AG20443 (cell line): ENCODE measurements around the gene TXNRD1.
A peak's percentile ranks its signal among the peaks of the same experiment; 100 is the strongest.
"Not testable (repeated sequence)": the region's sequence is repeated elsewhere in the genome, so short reads cannot be mapped to it uniquely, and the experiment has no call there.

Experiments used
- DNase-seq: peaks from one replicate; pipeline ENCODE4 v3.0.0; 2012; ENCODE audit warnings: low spot score, mixed read lengths

The TXNRD1 gene

DNA sequence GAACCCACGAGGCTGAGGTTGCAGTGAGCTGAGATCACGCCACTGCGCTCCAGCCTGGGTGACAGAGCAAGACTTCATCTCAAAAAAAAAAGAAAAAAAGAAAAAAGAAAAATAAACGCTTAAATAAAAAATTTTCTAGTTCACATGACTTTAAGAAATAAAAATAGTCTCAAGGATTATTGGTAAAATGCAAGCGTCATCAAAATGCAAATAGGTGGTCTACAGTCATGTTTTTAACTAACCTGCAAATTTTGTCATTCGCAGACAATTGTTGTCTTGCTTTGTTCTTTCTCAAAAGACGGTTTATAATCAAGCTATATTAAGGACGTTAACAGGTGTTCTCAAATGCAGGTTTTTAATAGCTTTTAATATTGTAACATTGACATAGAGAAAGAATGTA, 22.4 kb downstream of the TXNRD1 start:
- DNase-seq = no peak

DNA sequence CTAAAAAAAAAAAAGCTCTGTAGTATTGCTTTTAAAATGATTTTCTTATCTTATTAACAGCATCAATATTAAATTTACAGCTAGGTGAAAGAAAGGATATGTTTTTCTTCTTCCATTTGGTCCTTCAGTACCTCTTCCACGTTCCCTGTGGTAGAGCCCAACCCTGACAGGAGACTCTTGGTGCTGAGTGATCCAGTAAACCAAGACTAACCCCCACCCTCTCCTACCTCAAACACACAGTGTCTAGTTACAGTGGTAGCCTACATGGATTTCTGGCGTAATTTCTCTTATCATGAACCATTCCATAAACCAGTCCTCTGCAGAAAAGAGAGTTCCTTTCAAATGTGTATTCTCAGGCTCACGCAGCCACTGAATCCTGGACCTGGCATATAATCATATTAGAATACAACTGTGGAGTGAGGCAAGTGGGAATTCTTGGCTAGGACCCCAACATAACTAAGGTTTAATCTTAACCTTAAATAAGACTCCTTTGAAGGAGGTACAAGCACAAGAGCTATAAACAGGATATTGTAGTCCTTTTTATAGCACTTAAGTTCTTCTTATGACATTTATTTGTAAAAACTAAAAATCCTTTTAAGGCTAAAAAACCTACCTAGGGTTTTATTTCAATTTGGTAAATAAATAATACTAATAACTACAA, 27.1 kb downstream of the TXNRD1 start:
- no peak for DNase-seq

DNA sequence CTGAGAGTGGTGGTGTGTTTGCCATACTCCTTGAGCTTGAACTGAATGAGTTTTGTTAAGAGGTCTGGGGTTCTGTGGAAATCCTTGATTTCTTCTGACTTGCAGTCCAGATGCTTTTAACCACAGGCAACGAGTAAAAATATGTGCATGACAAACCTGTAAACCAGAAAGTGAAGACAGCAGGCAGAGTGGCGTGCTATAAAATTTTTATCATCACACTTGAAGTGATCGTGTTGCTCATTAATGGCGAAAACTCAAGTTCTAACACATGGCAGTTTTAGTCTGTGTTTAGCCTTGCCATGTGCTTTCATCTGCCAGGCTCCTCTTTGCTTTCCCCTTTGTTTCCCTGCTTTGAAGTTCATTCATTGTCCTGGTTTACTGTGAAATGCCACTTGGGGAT, 28.0 kb downstream of the TXNRD1 start:
- peak; percentile 40 for DNase-seq

DNA sequence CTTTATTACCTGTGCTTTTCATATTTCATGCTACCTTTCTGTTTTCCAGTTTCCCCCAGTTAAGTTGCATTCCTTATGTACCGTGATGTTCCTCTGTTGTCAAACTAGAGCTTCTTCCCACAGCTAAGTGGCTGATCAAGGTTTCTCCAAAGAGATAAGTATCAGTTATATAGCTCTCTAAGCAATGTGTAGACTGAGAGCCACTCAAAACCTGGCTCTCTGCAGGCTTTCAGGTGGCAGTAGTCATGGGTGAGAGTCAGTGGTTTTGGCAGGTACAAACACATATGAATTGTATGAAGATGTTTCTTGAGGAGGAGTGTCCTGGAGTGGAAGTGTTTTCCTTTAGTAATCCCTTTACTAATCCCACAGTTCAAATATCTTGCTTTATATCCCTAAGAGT, 28.4 kb downstream of the TXNRD1 start:
- DNase-seq = no peak

DNA sequence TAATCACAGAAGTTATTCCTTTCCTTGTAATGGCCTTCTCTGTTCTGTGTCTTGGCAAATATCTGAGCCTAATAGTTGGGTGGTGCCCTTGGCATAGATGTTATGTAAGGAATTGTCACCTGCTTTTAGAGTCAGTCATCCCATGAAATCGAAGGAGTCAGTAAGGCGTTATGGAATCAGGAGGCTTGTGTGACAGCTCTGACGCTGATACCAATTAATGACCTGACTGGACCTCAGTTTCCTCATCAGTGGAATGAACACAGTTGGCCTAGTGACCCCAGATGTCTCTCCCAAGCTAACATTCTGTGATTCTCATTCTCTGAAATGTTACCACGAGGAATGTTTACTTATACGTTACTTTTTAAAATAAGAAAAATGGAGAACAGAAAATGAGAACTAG, 32.1 kb downstream of the TXNRD1 start:
- DNase-seq = no peak

DNA sequence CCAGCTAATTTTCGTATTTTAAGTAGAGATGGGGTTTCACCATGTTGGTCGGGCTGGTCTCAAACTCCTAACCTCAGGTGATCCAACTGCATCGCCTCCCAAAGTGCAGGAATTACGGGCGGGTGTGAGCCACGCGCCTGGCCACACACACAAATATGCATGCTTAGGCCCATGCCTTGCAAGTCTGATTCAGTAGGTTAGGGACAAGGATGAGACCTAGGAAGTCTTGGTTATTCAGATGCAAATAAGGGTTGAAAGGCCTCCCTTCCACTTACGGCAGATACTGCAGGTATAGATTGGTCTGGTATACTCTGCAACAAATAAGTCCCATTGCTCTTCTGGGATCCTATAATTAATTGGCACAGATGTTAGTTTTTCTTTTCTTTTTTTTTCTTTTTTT, 32.9 kb downstream of the TXNRD1 start:
- DNase-seq = no peak

DNA sequence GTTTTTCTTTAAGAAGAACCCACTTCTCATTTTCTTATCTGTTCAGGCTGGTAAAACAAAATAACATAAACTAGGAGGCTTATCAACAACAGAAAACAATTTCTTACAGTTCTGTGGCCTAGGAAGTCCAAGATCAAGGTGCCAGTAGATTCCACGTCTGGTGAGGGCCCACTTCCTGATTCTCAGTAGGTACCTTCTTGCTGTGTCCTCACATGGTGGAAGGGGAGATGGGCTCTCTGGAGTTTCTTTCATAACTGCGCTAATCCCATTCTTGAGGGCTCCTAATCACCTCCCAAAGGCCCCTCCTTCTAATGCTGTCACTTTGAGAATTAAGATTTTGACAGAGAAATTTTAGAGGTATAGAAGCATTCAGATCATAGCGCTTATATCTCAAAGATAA, 33.4 kb downstream of the TXNRD1 start:
- no peak for DNase-seq

DNA sequence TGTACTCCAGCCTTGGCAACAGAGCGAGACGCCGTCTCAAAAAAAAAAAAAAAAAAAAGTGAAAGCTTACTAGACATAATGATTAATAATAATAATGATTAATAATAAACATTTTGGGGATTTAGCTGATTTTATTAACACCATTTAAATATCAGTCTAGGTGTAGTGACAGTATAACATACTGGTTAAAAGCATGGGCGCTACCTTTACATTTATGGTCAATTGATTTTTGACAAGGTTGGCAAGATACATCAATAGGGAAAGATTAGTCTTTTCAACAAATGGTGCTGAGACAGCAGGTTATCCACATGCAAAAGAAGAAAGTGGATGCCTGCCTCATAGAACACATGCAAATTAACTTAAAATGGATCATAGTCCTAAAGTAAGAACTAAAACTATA, 34.3 kb downstream of the TXNRD1 start:
- no peak for DNase-seq

DNA sequence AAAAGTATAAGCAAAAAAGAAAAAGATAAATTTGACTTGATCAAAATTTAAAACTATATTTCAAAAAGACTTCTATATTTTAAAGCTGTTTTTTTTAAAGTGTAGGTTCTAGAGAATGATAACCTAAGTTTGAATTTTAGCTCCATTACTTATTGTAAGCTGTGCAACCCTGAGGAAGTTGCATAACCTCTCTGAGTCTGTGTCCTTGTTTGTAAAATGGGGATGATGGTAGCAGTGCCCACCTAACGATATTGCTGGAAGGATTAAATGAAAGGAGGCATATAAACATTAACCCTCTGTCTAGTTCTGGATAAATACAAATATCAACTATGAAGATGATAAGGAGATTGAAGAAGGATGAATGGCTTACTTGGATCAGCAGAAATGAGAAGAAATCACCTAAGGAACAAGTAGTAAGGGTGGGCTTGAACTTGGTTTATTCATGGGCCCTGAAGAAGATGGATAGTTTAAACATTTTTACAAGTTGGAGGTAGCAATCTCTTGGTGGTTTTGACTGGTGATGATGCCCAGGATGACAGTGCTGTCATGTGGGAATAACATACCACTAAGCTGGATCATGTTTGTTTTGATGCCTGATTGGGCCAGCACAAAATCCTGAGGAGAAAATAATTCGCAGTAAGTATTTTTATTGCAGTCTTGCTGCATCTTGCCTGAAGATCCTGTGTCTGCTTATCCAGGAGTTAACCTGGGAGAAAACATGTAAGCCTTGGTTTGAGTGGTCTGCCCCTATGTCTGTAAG, 35.0 kb downstream of the TXNRD1 start:
- DNase-seq = peak; percentile 19

DNA sequence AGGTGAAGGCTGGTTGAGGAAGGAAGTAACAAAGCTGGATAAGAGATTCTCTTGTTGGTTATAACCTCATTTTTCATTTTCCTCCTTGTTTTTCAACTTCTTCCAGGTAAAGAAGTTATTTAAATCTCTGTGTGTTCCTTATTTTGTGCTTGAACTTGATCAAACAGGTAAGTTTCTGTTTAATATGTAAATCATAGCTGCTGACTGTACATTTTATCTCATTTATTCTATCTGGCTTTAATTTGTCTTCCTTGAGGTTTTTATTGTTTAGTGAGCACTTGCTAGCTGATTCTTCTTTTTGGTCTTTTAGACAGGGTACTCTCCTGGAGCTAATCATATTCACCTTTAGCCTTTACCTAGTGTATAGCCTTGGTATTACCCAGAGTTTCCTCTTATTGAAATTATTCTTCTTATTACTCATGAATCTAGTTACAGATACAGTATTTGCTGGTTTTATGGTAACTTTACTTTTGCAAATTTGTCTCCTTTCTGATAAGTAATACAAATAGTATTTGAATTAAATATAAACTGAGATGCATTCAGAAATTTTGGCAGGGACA, 42.4 kb downstream of the TXNRD1 start:
- no peak for DNase-seq

DNA sequence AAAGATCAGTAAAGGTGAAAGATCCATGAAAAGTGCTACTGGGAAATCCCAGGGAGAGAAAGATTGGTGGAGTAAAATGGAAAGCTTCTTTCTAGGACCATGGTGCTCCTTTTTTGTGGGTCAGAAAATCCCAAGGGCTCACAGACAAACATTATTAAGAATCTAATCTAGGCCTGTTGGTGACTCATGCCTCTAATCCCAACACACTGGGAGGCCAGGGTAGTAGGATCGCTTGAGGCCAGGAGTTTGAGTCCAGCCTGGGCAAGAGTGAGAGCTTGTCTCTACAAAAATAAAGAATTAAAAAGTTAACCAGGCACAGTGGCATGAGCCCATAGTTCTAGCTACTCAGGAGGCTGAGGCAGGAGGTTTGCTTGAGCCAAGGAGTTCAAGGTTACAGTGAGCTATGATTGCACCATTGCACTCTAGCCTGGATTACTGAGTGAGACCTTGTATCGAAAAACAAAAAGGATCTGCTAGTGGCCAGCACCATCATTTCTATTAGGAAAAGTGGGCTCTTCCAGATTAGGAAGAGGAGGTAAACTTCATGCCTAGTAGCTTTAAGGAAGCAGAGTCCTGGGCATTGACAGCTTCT, 43.0 kb downstream of the TXNRD1 start:
- no peak for DNase-seq

DNA sequence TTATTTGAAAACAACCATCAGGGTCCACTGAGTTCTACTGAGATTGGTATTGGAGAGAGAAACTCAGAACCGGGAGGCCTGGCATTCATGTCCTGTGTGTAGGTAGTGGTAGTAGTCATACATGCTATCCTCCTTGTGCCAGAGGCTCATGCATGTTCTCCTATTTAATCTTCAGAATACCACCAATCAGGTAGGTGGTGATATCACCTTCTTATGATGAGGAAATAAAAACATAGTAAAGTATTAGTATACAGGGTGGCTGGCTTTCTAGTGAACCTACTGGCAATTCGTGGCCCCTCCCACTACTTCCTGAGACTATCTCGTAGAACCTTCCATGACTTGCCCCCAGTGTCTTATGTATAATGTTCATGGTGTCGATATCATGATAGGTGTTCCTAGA, 47.4 kb downstream of the TXNRD1 start:
- DNase-seq = no peak

DNA sequence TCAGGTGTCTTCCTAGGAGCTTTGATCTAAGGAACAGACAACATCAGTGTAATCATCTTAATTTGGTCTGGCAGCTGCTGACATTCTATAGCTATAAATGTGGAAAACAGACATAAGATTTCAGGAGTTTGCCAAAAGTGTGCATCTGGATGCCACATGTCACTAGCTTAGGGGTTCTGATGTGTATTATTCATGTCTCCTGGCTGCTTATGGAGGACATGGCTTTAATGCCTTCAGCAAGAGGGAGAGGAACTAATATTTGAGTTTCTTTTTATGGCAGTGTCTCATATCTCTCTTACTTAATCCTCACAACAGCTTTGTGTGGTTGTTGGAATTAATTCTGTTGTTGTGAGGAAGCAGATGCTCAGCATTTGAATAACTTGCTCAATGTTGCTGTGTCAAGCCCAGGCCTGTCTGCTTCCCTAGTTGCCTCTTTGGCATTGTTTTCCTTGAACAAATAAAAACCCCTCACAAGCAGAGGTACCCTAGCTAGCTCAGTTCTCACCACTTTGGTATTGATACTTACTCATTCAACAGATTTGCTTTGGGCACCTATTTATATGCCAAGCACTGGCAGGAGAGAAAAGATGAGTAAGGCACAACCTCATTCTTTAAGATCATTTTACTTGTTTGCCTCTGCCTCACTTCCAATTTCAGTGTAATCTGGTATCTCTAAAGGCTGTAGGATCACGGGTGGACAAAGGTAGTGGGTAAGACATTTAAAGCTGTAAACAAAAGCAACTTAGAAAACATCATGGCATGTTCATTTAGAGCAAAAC, 48.2 kb downstream of the TXNRD1 start:
- peak; percentile 45 for DNase-seq

DNA sequence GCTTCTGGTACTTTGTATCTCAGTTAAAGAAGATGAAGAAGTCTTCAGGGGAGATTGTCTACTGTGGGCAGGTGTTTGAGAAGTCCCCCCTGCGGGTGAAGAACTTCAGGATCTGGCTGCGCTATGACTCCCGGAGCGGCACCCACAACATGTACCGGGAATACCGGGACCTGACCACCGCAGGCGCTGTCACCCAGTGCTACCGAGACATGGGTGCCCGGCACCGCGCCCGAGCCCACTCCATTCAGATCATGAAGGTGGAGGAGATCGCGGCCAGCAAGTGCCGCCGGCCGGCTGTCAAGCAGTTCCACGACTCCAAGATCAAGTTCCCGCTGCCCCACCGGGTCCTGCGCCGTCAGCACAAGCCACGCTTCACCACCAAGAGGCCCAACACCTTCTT, 49.9 kb downstream of the TXNRD1 start:
- DNase-seq = not testable (repeated sequence)

DNA sequence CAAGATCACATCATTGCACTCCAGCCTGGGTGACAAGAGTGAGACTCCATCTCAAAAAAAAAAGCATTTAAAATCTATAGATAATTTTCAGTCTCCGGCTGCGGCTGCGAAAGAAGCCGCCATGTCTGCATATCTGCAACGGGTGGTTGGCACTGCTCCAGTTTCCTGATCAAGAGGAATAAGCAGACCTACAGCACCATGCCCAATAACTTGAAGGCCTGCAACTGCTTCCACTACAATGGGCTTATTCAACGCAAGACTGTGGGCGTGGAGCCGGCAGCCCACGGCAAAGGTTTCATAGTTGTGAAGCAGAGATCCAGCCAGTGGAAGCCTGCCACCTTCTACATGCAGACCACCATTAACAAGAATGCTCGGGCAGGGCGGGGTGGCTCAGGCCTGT, 57.4 kb downstream of the TXNRD1 start:
- DNase-seq = no peak

DNA sequence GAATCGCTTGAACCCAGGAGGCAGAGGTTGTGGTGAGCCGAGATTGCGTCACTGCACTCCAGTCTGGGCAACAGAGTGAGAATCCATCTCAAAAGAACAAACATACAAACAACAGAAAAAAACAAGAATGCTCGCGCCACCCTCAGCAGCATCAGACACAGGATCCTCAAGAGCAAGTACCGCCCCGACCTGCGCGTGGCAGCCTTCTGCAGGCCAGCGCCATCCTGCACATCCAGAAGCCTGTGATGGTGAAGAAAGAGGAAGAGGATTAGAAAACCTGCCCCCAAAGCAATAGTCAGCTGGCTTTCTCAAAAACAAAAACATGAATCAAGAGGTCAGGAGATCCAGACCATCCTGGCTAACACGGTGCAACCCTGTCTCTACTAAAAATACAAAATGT, 57.9 kb downstream of the TXNRD1 start:
- DNase-seq = no peak

DNA sequence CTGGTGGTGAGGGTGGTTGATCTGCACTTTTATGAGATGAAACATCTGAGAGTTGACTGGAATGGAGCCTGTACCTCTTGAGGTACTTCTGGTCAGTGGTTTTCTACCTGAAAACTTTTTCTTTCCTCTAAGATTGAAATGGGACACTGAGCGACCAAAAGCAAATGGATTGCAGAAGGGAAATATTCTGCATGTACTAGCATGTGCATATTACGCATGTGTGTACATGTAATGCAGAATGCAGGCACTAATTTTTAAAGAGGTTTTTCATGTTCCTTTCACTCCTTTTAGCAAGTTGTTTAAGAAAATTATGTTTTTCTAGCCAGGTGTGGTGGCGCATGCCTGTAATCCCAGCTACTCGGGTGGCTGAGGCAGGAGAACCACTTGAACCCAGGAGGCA, 59.2 kb downstream of the TXNRD1 start:
- no peak for DNase-seq

DNA sequence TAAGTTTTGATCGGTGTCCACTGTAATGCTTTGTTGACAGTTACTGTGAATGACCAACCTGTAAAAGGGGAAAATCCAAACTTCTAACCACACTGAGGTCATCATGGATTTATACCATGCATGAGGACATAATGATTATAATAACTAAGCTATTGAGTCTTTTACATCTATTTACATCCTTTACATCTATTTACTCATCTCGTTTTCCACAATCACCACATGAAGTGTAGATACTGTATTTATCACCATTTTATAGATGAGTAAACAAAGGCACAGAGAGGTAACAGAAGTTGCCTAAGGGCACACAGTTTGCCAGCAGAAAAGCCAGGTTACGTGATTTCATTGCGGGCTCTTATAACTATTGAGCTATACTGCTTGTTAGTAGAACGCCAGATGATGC, 60.1 kb downstream of the TXNRD1 start:
- no peak for DNase-seq

DNA sequence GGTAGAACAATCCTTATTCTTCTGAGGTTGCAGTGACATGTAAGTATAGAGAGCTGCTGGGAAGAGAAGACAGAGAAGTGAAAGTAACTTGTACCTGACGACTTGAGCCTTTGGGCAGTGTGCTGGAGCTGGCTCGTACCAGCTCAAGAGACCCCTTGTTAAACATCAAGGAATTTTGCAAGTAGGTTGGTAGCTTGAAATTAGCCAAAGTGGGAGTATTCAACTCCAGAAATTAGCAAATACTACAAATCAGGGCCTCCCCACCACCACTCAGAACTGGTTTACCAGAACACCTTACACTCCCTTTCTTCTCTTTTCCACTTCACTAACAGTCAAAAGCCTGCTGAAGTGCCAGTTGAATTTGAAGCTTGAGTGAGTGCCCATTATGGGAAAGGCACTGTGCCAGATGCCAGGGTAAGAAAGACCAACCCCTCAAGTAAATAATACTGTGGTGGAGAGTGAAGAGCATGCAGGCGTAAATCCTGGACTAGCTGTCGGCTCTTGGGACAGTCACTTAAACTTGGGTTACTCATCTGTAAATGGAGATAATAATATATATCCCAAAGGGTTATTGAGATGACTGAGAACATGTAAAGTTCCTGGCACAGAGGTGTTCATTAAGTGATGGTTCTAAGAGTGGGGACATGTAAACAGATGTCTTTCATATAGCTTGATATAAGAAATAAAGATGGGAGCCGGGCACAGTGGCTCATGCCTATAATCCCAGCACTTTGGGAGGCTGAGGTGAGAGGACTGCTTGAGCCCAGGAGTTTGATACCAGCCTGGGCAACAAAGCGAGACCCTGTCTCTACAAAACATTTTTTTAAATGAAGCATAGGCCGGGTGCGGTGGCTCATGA, 60.9 kb downstream of the TXNRD1 start:
- no peak for DNase-seq

DNA sequence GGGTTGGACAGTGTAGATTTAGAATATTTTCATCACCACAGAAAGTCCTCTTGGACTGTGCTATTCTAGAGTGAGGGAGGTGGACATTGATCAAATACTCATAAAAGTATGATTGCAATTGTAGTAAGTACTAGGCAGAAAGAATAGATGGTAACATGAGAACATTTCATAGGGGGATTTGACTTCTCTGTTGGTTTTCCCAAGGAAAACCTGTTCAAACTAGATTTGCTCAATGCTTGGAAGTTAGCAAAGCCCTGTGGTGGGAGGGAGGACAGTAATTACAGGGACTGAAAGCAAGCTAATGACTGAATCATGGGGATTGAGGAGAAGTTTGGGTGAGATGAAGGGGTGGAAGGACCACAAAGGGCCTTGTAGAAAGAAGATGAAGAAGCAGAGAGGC, 63.6 kb downstream of the TXNRD1 start:
- DNase-seq = no peak

DNA sequence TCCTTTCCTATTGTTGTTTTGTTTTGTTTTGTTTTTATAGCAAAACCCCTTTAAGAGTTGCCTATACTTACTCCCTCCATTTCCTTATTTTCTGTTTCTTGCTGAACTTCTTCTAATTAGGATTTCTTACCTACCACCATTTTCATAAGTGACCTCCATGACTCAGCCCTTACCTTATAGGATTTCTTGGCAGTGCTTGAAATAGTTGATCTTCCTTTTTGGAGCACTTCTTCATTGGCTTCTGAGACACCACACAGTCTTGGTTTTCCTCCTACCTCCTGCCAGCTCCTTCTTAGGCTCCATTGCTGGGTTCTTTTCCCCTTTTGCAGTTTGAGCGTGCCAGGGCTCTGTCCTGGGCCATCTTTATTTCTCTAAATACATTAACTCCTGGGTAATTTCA, 64.5 kb downstream of the TXNRD1 start:
- DNase-seq = no peak
